Lower leg skin (tissue), 4 donors: Measurements from ENCODE around the gene SERPINA6. TPM values are rescaled to one million over a fixed set of nuclear protein-coding genes. Genes with fewer than 3 reads are reported as not detected.

Experiments
- DNase-seq, 2 donors: peaks; one replicate each; pipeline ENCODE4 v3.0.0-alpha.2; 2019; ENCODE audit warnings: low spot score in 2 of 2
- H3K4me3 ChIP-seq: fragments of 200-600 bp; sonication (generic); 2 replicates; pipeline ENCODE4 v1.5.1; 2017; ENCODE audit warnings: mild to moderate bottlenecking, low read depth; ENCODE audit not compliant: poor library complexity, severe bottlenecking
- CTCF ChIP-seq, 3 donors: fragments of 450-650 bp; IDR thresholded peaks; one replicate each; pipeline ENCODE4 v1.5.1; 2016; ENCODE audit warnings: antibody characterized with exemption in 3 of 3, mild to moderate bottlenecking in 3 of 3, moderate library complexity in 2 of 3
- POLR2A ChIP-seq, 2 donors: fragments of 450-650 bp; IDR thresholded peaks; one replicate each; pipeline ENCODE4 v1.6.1; 2016 to 2017; ENCODE audit warnings: antibody characterized with exemption in 2 of 2, mild to moderate bottlenecking in 1 of 2, moderate library complexity in 1 of 2
- WGBS, 2 donors: methylation state at CpG; one replicate each; pipeline ENCODE4 v1.1.5; 2018; 5-methylcytosine and 5-hydroxymethylcytosine counted together
- intact Hi-C: fragments of 100-400 bp; cut with DNase I; formaldehyde crosslinking; loops from one replicate; pipeline ENCODE4 v1.15.0; 2023; ENCODE audit warnings: low total_unique reads
- total RNA-seq, 4 donors: library from RNA; depleted of rRNA; stranded (reverse); fragments of >200 nt; gene quantifications; one replicate each; pipeline ENCODE4 v1.1.0, GENCODE V29; 2016

The SERPINA6 gene
- total RNA-seq, 4 donors from 2014 or later: not detected

- intact Hi-C loops: no loop called here
- no peak overlapping the region for H3K4me3 ChIP-seq
- TF ChIP-seq POLR2A (IDR thresholded peaks at IDR 0.05) (no peak), CTCF (IDR thresholded peaks at IDR 0.05) (no peak)
- WGBS, 2 donors: 34 to 37% methylated on average over 4 of the region's 4 CpGs
- DNase-seq: no peak
Observed at GRCh38 chr14:94334872-94335271, 11.7 kb upstream of the SERPINA6 start.

GRCh38 chr14:94332587-94332986 lies 9.5 kb upstream of the SERPINA6 start:
- H3K4me3 ChIP-seq: no peak overlapping the region
- TF ChIP-seq CTCF (IDR thresholded peaks at IDR 0.05) (no peak), POLR2A (IDR thresholded peaks at IDR 0.05) (no peak)
- no peak for DNase-seq
- intact Hi-C loops: no loop called here

- no peak overlapping the region for H3K4me3 ChIP-seq
- 72 to 75% methylated on average over 7 of the region's 7 CpGs for WGBS, 2 donors
- intact Hi-C loops: no loop called here
- no peak for DNase-seq
- TF ChIP-seq POLR2A (IDR thresholded peaks at IDR 0.05): no peak
- TF ChIP-seq CTCF (IDR thresholded peaks at IDR 0.05): no peak
Observed at GRCh38 chr14:94332063-94332583, 9.0 kb upstream of the SERPINA6 start.

GRCh38 chr14:94331462-94331861 lies 8.3 kb upstream of the SERPINA6 start:
- intact Hi-C loops: no loop called here
- 94 to 95% methylated on average over 5 of the region's 5 CpGs for WGBS, 2 donors
- no peak for TF ChIP-seq POLR2A (IDR thresholded peaks at IDR 0.05)
- no peak for TF ChIP-seq CTCF (IDR thresholded peaks at IDR 0.05)
- no peak overlapping the region for H3K4me3 ChIP-seq
- DNase-seq: no peak

- intact Hi-C loops: no loop called here
Observed at GRCh38 chr14:94330857-94331256, 7.7 kb upstream of the SERPINA6 start.

More at GRCh38 chr14:94330857-94331256, 7.7 kb upstream of the SERPINA6 start:
- H3K4me3 ChIP-seq: no peak overlapping the region
- 13 to 34% methylated on average over 2 of the region's 2 CpGs for WGBS, 2 donors
- TF ChIP-seq CTCF (IDR thresholded peaks at IDR 0.05) (no peak), POLR2A (IDR thresholded peaks at IDR 0.05) (no peak)
- no peak for DNase-seq
